ENCODE data around the gene C17orf67. TPM values are rescaled to one million over a fixed set of nuclear protein-coding genes. Genes with fewer than 3 reads are reported as not detected.

The C17orf67 gene
- total RNA-seq, 1 donor from 2014 or later = 10.1 TPM

- H3K4me3 ChIP-seq = no peak overlapping the region
- TF ChIP-seq CTCF (IDR thresholded peaks at IDR 0.05) = no peak
- intact Hi-C loops (cut with DNase I) = no loop called here
- peaks cover 0 to 3% of the 10 kb centered on the region in 2 donors for H3K4me1 ChIP-seq
- no peaks in the 10 kb centered on the region for H3K9me3 ChIP-seq
- H3K27ac ChIP-seq = no peak overlapping the region
- peaks cover 7 to 33% of the 10 kb centered on the region in 2 donors for H3K36me3 ChIP-seq
- DNase-seq (ENCODE audit: low spot score in 2 of 2) = no peak
- H3K27me3 ChIP-seq = no peaks in the 10 kb centered on the region
Observed at GRCh38 chr17:56845934-56846333, 12.2 kb upstream of the C17orf67 start.

- Histone ChIP-seq H3K4me3 (no peak overlapping the region), H3K36me3 (peaks cover 0 to 3% of the 10 kb centered on the region in 2 donors), H3K4me1 (peaks cover 0 to 3% of the 10 kb centered on the region in 2 donors), H3K9me3 (no peaks in the 10 kb centered on the region), H3K27me3 (no peaks in the 10 kb centered on the region), H3K27ac (no peak overlapping the region)
- intact Hi-C loops (cut with DNase I) = no loop called here
- TF ChIP-seq CTCF (IDR thresholded peaks at IDR 0.05) = no peak
- DNase-seq (ENCODE audit: low spot score in 2 of 2) = no peak
Observed at GRCh38 chr17:56842577-56842976, 8.9 kb upstream of the C17orf67 start.

- no peaks in the 10 kb centered on the region for H3K9me3 ChIP-seq
- no peak overlapping the region for H3K27ac ChIP-seq
- H3K36me3 ChIP-seq = no peaks in the 10 kb centered on the region
- intact Hi-C loops (cut with DNase I) = loop anchor here (10.0 kb wide), 3 partner anchors 246 to 1574 kb away; partner anchors contain the start of genes AKAP1, HLF and TMEM100
- H3K4me1 ChIP-seq = peaks cover 0 to 14% of the 10 kb centered on the region in 2 donors
- TF ChIP-seq CTCF (IDR thresholded peaks at IDR 0.05) = no peak
- no peaks in the 10 kb centered on the region for H3K27me3 ChIP-seq
- H3K4me3 ChIP-seq = no peak overlapping the region
- no peak for DNase-seq (ENCODE audit: low spot score in 2 of 2)
Observed at GRCh38 chr17:56838687-56839086, 5.0 kb upstream of the C17orf67 start.

- no peaks in the 10 kb centered on the region for H3K27me3 ChIP-seq
- peak overlapping the region; percentile 71 to 91 for H3K4me3 ChIP-seq
- DNase-seq (ENCODE audit: low spot score in 2 of 2) = no peak
- TF ChIP-seq CTCF (IDR thresholded peaks at IDR 0.05) = no peak
- H3K27ac ChIP-seq = no peak overlapping the region
- intact Hi-C loops (cut with DNase I) = loop anchor here (10.0 kb wide), 3 partner anchors 250 to 1570 kb away; partner anchors contain the start of genes AKAP1, HLF and TMEM100
- H3K9me3 ChIP-seq = no peaks in the 10 kb centered on the region
- H3K36me3 ChIP-seq = no peaks in the 10 kb centered on the region
- peaks cover 0 to 16% of the 10 kb centered on the region in 2 donors for H3K4me1 ChIP-seq
Observed at GRCh38 chr17:56835264-56835585, 1.5 kb upstream of the C17orf67 start.

GRCh38 chr17:56834380-56835263 is 902 bp upstream of the C17orf67 start:
- TF ChIP-seq CTCF (IDR thresholded peaks at IDR 0.05) = peak in 1 of 3 experiments; percentile 7
- H3K9me3 ChIP-seq = no peaks in the 10 kb centered on the region
- H3K27me3 ChIP-seq = no peaks in the 10 kb centered on the region
- intact Hi-C loops (cut with DNase I) = loop anchor here (5.0 to 10.0 kb wide), 4 partner anchors 250 to 1683 kb away; partner anchors contain the start of genes AKAP1, HLF and TMEM100
- peaks cover 0 to 16% of the 10 kb centered on the region in 2 donors for H3K4me1 ChIP-seq
- H3K27ac ChIP-seq = peak overlapping the region; percentile 80 to 82
- no peaks in the 10 kb centered on the region for H3K36me3 ChIP-seq
- peak overlapping the region; percentile 71 to 91 for H3K4me3 ChIP-seq
- DNase-seq (ENCODE audit: low spot score in 2 of 2) = peak in 1 of 2 donors; percentile 72

All from ascending aorta (tissue), 2 donors.